Aorta (tissue), 5 donors: Measurements from ENCODE around the gene FHIT. TPM values are rescaled to one million over a fixed set of nuclear protein-coding genes. Genes with fewer than 3 reads are reported as not detected.
A peak's percentile ranks its signal among the peaks of the same experiment; 100 is the strongest.

Source experiments
- ATAC-seq: fragments of 200-7000 bp; cut with Tn5 transposase; one replicate; pipeline ENCODE4 v1.9.1; 2022; ENCODE audit warnings: moderate library complexity; ENCODE audit not compliant: low FRiP score
- DNase-seq, 2 donors: peaks; one replicate each; pipeline ENCODE4 v3.0.0-alpha.2; 2020
- H3K27ac ChIP-seq, 2 donors: one replicate each; pipeline ENCODE4 v1.5.1; 2013; ENCODE audit warnings: low read length in 2 of 2, mild to moderate bottlenecking in 2 of 2, moderate library complexity in 2 of 2, control low read depth in 1 of 2, inconsistent platforms in 1 of 2, low read depth in 1 of 2
- H3K27me3 ChIP-seq, 2 donors: one replicate each; pipeline ENCODE4 v1.6.1; 2013; ENCODE audit warnings: control low read depth in 1 of 2, low read length in 1 of 2, mild to moderate bottlenecking in 1 of 2, moderate library complexity in 1 of 2; ENCODE audit not compliant: insufficient read depth in 2 of 2, control insufficient read depth in 1 of 2
- H3K36me3 ChIP-seq, 2 donors: one replicate each; pipeline ENCODE4 v1.6.1; 2013; ENCODE audit warnings: control low read depth in 1 of 2, low read length in 1 of 2, mild to moderate bottlenecking in 1 of 2; ENCODE audit not compliant: insufficient read depth in 2 of 2, control insufficient read depth in 1 of 2
- H3K4me1 ChIP-seq, 2 donors: one replicate each; pipeline ENCODE4 v1.6.1; 2013; ENCODE audit warnings: low read length in 2 of 2, control low read depth in 1 of 2, mild to moderate bottlenecking in 1 of 2, moderate library complexity in 1 of 2; ENCODE audit not compliant: insufficient read depth in 2 of 2, control insufficient read depth in 1 of 2
- H3K4me3 ChIP-seq, 2 donors: one replicate each; pipeline ENCODE4 v1.5.1; 2013; ENCODE audit warnings: low read length in 2 of 2, control low read depth in 1 of 2, mild to moderate bottlenecking in 1 of 2
- H3K9me3 ChIP-seq: one replicate; pipeline ENCODE4 v1.6.1; 2013; ENCODE audit warnings: mild to moderate bottlenecking, low read length; ENCODE audit not compliant: control insufficient read depth
- WGBS, 2 donors: extraction: QIAGEN DNeasy Blood & Tissue Kit; methylation state at CpG; one replicate each; pipeline ENCODE4 v1.1.7; 2013; 5-methylcytosine and 5-hydroxymethylcytosine counted together
- intact Hi-C, 2 donors: fragments of 100-400 bp; cut with DNase I; formaldehyde crosslinking; loops; one replicate each; pipeline versions ENCODE4 v1.14.2 to v1.15.0; 2022
- polyA plus RNA-seq, 2 donors: library from polyadenylated mRNA; stranded (reverse); fragments of 200-250 nt; gene quantifications; one replicate each; pipeline ENCODE4 v1.2.3, GENCODE V29; 2013
- total RNA-seq, 2 donors: library from RNA; stranded (reverse); fragmentation: NEBNext Ultra II Directional; extraction: Animal tissue kit (Norgen Biotek cat#: 25700); gene quantifications; one replicate each; pipeline ENCODE4 v1.2.1, GENCODE V29; 2021
- donor health status: healthy with polysubstance abuse.
- donor health status: Bipolar disorder and iron deficiency.
- donor health status: DM: no; HTN: no; CAD: no.
- donor health status: DM: no; HTN: no; CAD: no.
- donor health status: DM: yes; HTN: yes; CAD: no.

Gene FHIT
- total and polyA plus RNA-seq, 4 donors, result 1.1 to 9.2 (median 3.0) TPM

GRCh38 chr3:60497902-60498301, 753.4 kb downstream of the FHIT start:
- intact Hi-C loops, result no loop called here
- Histone ChIP-seq H3K27me3 (no peaks in the 10 kb centered on the region), H3K27ac (no peak overlapping the region), H3K9me3 (peaks cover 2% of the 10 kb centered on the region), H3K4me3 (no peak overlapping the region), H3K4me1 (no peaks in the 10 kb centered on the region), H3K36me3 (no peaks in the 10 kb centered on the region)
- 43 to 61% methylated on average over 1 of the region's 1 CpG for WGBS, 2 donors
- no peak for DNase-seq
- ATAC-seq, result no peak

DNA sequence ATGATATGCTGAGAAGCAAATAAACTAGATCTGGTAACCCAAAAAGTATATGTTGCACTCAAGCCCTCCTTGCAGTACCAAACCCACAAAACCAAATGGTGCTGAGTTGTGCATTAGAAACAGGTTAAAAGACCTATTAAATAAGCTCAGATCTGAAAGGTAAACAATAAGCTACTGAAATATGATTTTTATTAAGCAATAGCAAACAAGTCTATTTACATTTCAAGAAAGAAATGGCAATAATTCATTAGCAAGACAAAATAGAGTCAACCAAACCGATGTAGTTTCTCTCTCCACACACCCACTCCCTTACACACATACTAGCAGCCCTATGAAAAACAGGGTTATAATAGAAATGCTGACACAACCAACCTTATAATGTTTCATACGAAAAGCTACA, 760.3 kb downstream of the FHIT start:
- intact Hi-C loops, result no loop called here
- H3K27ac ChIP-seq, result no peak overlapping the region
- no peaks in the 10 kb centered on the region for H3K4me1 ChIP-seq
- DNase-seq (no peak), ATAC-seq (no peak)
- WGBS, 2 donors, result 82% methylated on average over 2 of the region's 2 CpGs
- H3K4me3 ChIP-seq, result no peak overlapping the region
- no peaks in the 10 kb centered on the region for H3K36me3 ChIP-seq
- H3K9me3 ChIP-seq, result peaks cover 2% of the 10 kb centered on the region
- H3K27me3 ChIP-seq, result no peaks in the 10 kb centered on the region

DNA sequence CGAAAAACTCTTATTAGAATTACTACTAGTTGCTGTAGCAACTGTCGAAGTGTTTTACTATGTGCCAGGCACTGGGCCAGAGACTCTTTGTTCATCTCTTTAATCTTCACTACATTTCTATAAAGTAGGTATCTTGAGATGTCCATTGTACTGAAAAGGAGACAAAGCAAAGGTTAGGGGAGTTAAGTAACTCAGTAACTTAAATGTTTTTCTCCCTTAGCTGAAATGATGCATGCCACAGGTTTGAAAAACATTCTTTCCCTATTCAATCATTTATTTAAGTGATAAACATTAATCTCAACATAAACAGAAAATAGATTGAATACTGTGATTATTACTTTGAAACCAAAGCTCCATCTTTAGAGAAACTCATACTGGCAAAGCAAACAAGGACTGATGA, 776.2 kb downstream of the FHIT start:
- no peaks in the 10 kb centered on the region for H3K4me1 ChIP-seq
- DNase-seq, result no peak
- intact Hi-C loops, result no loop called here
- H3K36me3 ChIP-seq, result no peaks in the 10 kb centered on the region
- no peak overlapping the region for H3K27ac ChIP-seq
- H3K4me3 ChIP-seq, result no peak overlapping the region
- ATAC-seq, result no peak
- peaks cover 6% of the 10 kb centered on the region for H3K9me3 ChIP-seq
- WGBS, 2 donors, result 50 to 65% methylated on average over 2 of the region's 2 CpGs
- H3K27me3 ChIP-seq, result no peaks in the 10 kb centered on the region

DNA sequence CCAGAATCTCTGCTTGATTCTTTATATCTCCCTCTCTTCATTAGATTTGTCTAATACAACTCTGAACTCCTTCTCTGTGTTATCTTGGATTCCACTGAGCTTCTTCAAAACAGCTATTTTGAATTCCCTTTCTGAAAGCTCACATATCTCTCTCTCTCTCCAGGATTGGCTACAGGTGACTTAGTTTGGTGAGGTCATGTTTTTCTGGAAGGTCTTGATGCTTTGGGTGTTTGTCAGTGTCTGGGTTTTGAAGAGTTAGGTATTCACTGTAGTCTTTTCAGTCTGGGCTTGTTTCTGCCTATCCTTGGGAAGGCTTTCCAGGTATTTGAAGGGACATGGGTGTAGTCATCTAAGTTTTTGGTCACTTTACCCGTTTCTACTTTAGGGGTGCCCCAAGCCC, 781.8 kb downstream of the FHIT start:
- WGBS, 2 donors, result 97 to 100% methylated on average over 1 of the region's 1 CpG
- no peak for ATAC-seq
- Histone ChIP-seq H3K4me1 (no peaks in the 10 kb centered on the region), H3K4me3 (no peak overlapping the region), H3K36me3 (no peaks in the 10 kb centered on the region), H3K9me3 (peaks cover 6% of the 10 kb centered on the region), H3K27ac (no peak overlapping the region), H3K27me3 (no peaks in the 10 kb centered on the region)
- DNase-seq, result no peak
- intact Hi-C loops, result no loop called here

- Histone ChIP-seq H3K27ac (no peak overlapping the region), H3K4me3 (no peak overlapping the region), H3K36me3 (no peaks in the 10 kb centered on the region), H3K27me3 (no peaks in the 10 kb centered on the region), H3K4me1 (no peaks in the 10 kb centered on the region), H3K9me3 (no peaks in the 10 kb centered on the region)
- WGBS, 2 donors, result 19 to 45% methylated on average over 1 of the region's 1 CpG
- intact Hi-C loops, result no loop called here
- DNase-seq, result no peak
- no peak for ATAC-seq
These were observed 787.6 kb downstream of the FHIT start for GRCh38 chr3:60463685-60464084.

DNA sequence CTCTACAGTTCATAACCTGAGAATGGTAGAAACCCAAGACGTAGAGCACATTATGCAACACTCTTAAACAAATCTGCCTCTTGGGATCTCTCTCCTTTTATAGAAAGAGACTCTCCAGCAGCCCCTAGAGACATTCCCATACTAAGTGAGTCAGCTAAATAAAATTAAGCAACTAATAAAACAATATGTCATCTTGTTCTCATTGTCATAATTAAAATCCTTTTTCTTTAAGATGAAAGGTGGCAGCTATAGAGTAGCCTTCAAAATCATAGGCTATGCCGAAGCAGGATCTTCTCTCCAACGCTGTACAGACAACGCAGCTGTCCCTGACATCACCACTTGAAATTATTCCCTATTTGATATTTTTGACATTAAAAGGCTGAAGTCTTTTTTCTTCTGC, 790.0 kb downstream of the FHIT start:
- WGBS, 2 donors, result 47 to 51% methylated on average over 4 of the region's 4 CpGs

GRCh38 chr3:60456180-60456579, 795.1 kb downstream of the FHIT start:
- Histone ChIP-seq H3K9me3 (no peaks in the 10 kb centered on the region), H3K36me3 (no peaks in the 10 kb centered on the region), H3K27ac (no peak overlapping the region), H3K4me3 (no peak overlapping the region), H3K4me1 (no peaks in the 10 kb centered on the region), H3K27me3 (no peaks in the 10 kb centered on the region)
- ATAC-seq (no peak), DNase-seq (no peak)
- intact Hi-C loops, result loop anchor here in 1 of 2 donors (10.0 kb wide), 1 partner anchor 189 kb away; no protein-coding TSS in a partner anchor
- WGBS, 2 donors, result 64 to 77% methylated on average over 2 of the region's 2 CpGs

More for the DNA sequence above, 790.0 kb downstream of the FHIT start:
- intact Hi-C loops, result no loop called here
- DNase-seq, result no peak
- ATAC-seq, result peak; percentile 38
- H3K36me3 ChIP-seq, result no peaks in the 10 kb centered on the region
- H3K9me3 ChIP-seq, result no peaks in the 10 kb centered on the region
- H3K4me3 ChIP-seq, result no peak overlapping the region
- no peaks in the 10 kb centered on the region for H3K27me3 ChIP-seq
- no peaks in the 10 kb centered on the region for H3K4me1 ChIP-seq
- no peak overlapping the region for H3K27ac ChIP-seq

GRCh38 chr3:60453326-60453725, 797.9 kb downstream of the FHIT start:
- H3K9me3 ChIP-seq, result no peaks in the 10 kb centered on the region
- ATAC-seq (no peak), DNase-seq (no peak)
- H3K27ac ChIP-seq, result no peak overlapping the region
- no peak overlapping the region for H3K4me3 ChIP-seq
- no peaks in the 10 kb centered on the region for H3K4me1 ChIP-seq
- no peaks in the 10 kb centered on the region for H3K36me3 ChIP-seq
- 74 to 79% methylated on average over 3 of the region's 3 CpGs for WGBS, 2 donors
- H3K27me3 ChIP-seq, result no peaks in the 10 kb centered on the region
- intact Hi-C loops, result loop anchor here in 1 of 2 donors (10.0 kb wide), 1 partner anchor 191 kb away; no protein-coding TSS in a partner anchor

DNA sequence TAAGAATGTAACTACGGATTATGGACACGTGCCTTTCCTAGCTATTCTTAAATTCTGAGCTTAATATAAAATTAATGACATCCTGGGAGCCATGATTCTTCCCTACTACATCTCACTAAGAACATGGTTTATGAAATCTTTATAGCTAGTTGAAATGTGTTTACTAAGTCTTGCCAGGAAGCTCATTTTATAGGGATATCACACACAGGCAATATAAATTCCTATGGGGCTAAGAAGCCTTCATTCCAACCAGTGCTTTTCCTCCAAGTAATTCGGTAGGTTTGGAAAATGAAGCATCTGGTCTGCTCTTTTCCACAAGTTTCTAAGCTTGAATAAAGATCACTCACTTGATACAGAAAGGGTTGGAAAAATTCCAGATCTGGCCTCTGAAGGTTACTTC, 802.6 kb downstream of the FHIT start:
- Histone ChIP-seq H3K27ac (no peak overlapping the region), H3K9me3 (no peaks in the 10 kb centered on the region), H3K4me3 (no peak overlapping the region), H3K4me1 (no peaks in the 10 kb centered on the region), H3K27me3 (no peaks in the 10 kb centered on the region), H3K36me3 (no peaks in the 10 kb centered on the region)
- intact Hi-C loops, result no loop called here
- WGBS, 2 donors, result 90 to 94% methylated on average over 3 of the region's 3 CpGs
- ATAC-seq (no peak), DNase-seq (no peak)
